ENCODE measurements around the gene ATP2C2. TPM values are rescaled to one million over a fixed set of nuclear protein-coding genes. Genes with fewer than 3 reads are reported as not detected.

Gene ATP2C2
- total and polyA plus RNA-seq, 2 of the 8 experiments (the other 6 are each of a cell fraction or from before 2014, with no cell fraction given) = 1.2 to 2.8 TPM

GRCh38 chr16:84339766-84340165 is 28.6 kb upstream of the ATP2C2 start (continued):
- TF ChIP-seq MAX (IDR thresholded peaks at IDR 0.05) = no peak
- no peak for TF ChIP-seq CEBPB (IDR thresholded peaks at IDR 0.05; ENCODE audit: low read depth, low read length)

Measured in H1 (cell line).